Panc1 (cell line): ENCODE results near the gene PLXND1.

Experiments used
- SIN3A ChIP-seq: IDR thresholded peaks from 2 replicates; pipeline ENCODE4 v1.6.1; 2012; ENCODE audit warnings: low read depth, mild to moderate bottlenecking, low read length, moderate library complexity, borderline replicate concordance; ENCODE audit not compliant: insufficient read depth
- TF ChIP-seq, protein P1 (sequence below): fragments of 450-650 bp; IDR thresholded peaks from 2 replicates; pipeline ENCODE4 v1.5.1; 2017; ENCODE audit warnings: mild to moderate bottlenecking
- TF ChIP-seq, protein P2 (sequence below), 2 experiments: IDR thresholded peaks; 2 replicates each; pipeline ENCODE4 v1.6.1; 2011 to 2012; ENCODE audit warnings: low read depth in 2 of 2, control low read depth in 1 of 2, low read length in 1 of 2, mild to moderate bottlenecking in 1 of 2, moderate library complexity in 1 of 2; ENCODE audit not compliant: insufficient read depth in 1 of 2

DNA sequence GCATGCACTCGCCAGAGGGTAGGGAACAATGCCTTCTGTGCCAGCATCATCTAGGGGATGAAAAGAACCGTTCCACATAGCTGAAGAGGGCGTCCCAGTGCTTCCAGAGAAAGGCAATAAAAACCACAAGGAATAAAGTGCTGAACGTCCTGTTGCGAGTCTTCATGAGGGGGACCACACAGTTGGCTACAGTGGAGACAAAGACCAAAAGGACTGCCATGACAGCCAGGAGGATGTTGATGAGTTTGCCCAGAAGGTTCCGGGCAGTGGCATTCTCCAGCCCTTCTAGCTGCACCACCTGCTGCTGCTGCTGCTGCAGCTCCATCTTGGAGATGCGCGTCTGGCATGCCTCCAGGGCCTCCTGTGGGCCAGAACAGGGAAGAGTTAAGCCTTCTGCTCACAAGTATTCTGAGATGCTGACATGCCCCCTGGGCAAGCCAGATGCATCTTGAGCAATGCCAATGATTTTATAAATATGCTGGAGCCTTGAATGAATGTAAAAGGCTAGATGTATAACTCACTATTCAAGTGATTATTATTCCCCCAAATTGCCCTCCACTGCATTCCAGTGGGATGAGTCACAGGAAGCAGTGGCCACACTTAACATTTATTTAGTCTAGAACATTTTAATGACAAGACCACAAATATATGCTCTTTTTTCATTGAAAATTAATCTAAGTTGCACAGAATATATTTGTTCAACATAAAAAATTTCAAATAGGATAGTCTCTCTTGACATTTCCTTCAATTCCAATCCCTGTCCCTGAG lies 45.1 kb upstream of the PLXND1 start:
- TF ChIP-seq, protein P1, sequence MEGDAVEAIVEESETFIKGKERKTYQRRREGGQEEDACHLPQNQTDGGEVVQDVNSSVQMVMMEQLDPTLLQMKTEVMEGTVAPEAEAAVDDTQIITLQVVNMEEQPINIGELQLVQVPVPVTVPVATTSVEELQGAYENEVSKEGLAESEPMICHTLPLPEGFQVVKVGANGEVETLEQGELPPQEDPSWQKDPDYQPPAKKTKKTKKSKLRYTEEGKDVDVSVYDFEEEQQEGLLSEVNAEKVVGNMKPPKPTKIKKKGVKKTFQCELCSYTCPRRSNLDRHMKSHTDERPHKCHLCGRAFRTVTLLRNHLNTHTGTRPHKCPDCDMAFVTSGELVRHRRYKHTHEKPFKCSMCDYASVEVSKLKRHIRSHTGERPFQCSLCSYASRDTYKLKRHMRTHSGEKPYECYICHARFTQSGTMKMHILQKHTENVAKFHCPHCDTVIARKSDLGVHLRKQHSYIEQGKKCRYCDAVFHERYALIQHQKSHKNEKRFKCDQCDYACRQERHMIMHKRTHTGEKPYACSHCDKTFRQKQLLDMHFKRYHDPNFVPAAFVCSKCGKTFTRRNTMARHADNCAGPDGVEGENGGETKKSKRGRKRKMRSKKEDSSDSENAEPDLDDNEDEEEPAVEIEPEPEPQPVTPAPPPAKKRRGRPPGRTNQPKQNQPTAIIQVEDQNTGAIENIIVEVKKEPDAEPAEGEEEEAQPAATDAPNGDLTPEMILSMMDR: peak; percentile 19
- no peak for TF ChIP-seq SIN3A
- TF ChIP-seq, protein P2, sequence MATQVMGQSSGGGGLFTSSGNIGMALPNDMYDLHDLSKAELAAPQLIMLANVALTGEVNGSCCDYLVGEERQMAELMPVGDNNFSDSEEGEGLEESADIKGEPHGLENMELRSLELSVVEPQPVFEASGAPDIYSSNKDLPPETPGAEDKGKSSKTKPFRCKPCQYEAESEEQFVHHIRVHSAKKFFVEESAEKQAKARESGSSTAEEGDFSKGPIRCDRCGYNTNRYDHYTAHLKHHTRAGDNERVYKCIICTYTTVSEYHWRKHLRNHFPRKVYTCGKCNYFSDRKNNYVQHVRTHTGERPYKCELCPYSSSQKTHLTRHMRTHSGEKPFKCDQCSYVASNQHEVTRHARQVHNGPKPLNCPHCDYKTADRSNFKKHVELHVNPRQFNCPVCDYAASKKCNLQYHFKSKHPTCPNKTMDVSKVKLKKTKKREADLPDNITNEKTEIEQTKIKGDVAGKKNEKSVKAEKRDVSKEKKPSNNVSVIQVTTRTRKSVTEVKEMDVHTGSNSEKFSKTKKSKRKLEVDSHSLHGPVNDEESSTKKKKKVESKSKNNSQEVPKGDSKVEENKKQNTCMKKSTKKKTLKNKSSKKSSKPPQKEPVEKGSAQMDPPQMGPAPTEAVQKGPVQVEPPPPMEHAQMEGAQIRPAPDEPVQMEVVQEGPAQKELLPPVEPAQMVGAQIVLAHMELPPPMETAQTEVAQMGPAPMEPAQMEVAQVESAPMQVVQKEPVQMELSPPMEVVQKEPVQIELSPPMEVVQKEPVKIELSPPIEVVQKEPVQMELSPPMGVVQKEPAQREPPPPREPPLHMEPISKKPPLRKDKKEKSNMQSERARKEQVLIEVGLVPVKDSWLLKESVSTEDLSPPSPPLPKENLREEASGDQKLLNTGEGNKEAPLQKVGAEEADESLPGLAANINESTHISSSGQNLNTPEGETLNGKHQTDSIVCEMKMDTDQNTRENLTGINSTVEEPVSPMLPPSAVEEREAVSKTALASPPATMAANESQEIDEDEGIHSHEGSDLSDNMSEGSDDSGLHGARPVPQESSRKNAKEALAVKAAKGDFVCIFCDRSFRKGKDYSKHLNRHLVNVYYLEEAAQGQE (IDR thresholded peaks at IDR 0.05; ENCODE audit: insufficient read depth in 1 of 2, low read depth in 2 of 2, low read length in 1 of 2): no peak
